Measurements from ENCODE around the gene BTBD9. TPM values are rescaled to one million over a fixed set of nuclear protein-coding genes. Genes with fewer than 3 reads are reported as not detected.

The BTBD9 gene
- total and polyA plus RNA-seq, 11 donors, result 6.3 to 23.3 (median 19.4) TPM

GRCh38 chr6:38179300-38179699, 460.4 kb downstream of the BTBD9 start:
- H3K4me3 ChIP-seq, result no peak overlapping the region
- H3K27ac ChIP-seq, result no peak overlapping the region
- ATAC-seq, result no peak
- peak in 1 of 12 donors; percentile 15 for TF ChIP-seq CTCF (IDR thresholded peaks at IDR 0.05)
- no peak for TF ChIP-seq POLR2A (IDR thresholded peaks at IDR 0.05)
- 92 to 97% (median 96%) methylated on average over 7 of the region's 7 CpGs for WGBS, 4 donors
- no peaks in the 10 kb centered on the region for H3K27me3 ChIP-seq
- intact Hi-C loops (cut with DNase I), result loop anchor here in 1 of 10 donors (10.0 kb wide), 1 partner anchor 316 kb away; no protein-coding TSS in a partner anchor
- peak in 1 of 5 donors; percentile 24 for DNase-seq
- H3K4me1 ChIP-seq, result peaks cover 0 to 3% (median 0%) of the 10 kb centered on the region in 12 donors
- no peaks in the 10 kb centered on the region for H3K9me3 ChIP-seq
- peaks cover 0 to 4% (median 0%) of the 10 kb centered on the region in 9 donors for H3K36me3 ChIP-seq

GRCh38 chr6:38178584-38178886, 461.2 kb downstream of the BTBD9 start:
- Histone ChIP-seq H3K36me3 (peaks cover 0 to 7% (median 0%) of the 10 kb centered on the region in 9 donors), H3K4me3 (no peak overlapping the region), H3K27me3 (no peaks in the 10 kb centered on the region), H3K27ac (no peak overlapping the region), H3K4me1 (peaks cover 0 to 3% (median 0%) of the 10 kb centered on the region in 12 donors), H3K9me3 (no peaks in the 10 kb centered on the region)
- peak in 1 of 5 donors; percentile 17 for DNase-seq
- intact Hi-C loops (cut with DNase I), result loop anchor here in 1 of 10 donors (10.0 kb wide), 1 partner anchor 316 kb away; no protein-coding TSS in a partner anchor
- ATAC-seq, result no peak
- 92 to 98% (median 93%) methylated on average over 2 of the region's 2 CpGs for WGBS, 4 donors
- TF ChIP-seq CTCF (IDR thresholded peaks at IDR 0.05) (no peak), POLR2A (IDR thresholded peaks at IDR 0.05) (no peak)

- intact Hi-C loops (cut with DNase I), result loop anchor here in 1 of 10 donors (10.0 kb wide), 1 partner anchor 317 kb away; no protein-coding TSS in a partner anchor
- TF ChIP-seq CTCF (IDR thresholded peaks at IDR 0.05), result no peak
- Histone ChIP-seq H3K9me3 (no peaks in the 10 kb centered on the region), H3K36me3 (peaks cover 0 to 10% (median 0%) of the 10 kb centered on the region in 9 donors), H3K4me3 (no peak overlapping the region), H3K27ac (peak overlapping the region in 2 of 12 donors; percentile 66 to 67), H3K4me1 (peaks cover 0 to 3% (median 0%) of the 10 kb centered on the region in 12 donors), H3K27me3 (no peaks in the 10 kb centered on the region)
- ATAC-seq, result no peak
- DNase-seq, result peak in 1 of 5 donors; percentile 14
- 85 to 93% (median 90%) methylated on average over 13 to 14 of the region's 14 CpGs for WGBS, 4 donors
These were observed 461.7 kb downstream of the BTBD9 start for GRCh38 chr6:38177882-38178583.
